IMR-90 (cell line): ENCODE results near the gene TEC.

Experiments used
- BHLHE40 ChIP-seq: fragments of 150-350 bp; IDR thresholded peaks from 2 replicates; pipeline ENCODE4 v1.6.1; 2016; ENCODE audit warnings: mild to moderate bottlenecking, low read depth, low read length
- CEBPB ChIP-seq: IDR thresholded peaks from 2 replicates; pipeline ENCODE4 v1.6.1; 2012; ENCODE audit warnings: low read depth, low read length, improper control_type of control experiment
- FOS ChIP-seq: fragments of 150-350 bp; IDR thresholded peaks from 2 replicates; pipeline ENCODE4 v1.6.1; 2016; ENCODE audit warnings: low read depth, low read length
- MAFK ChIP-seq: IDR thresholded peaks from 2 replicates; pipeline ENCODE4 v1.6.1; 2012; ENCODE audit warnings: low read depth, low read length, improper control_type of control experiment
- MAZ ChIP-seq: IDR thresholded peaks from 2 replicates; pipeline ENCODE4 v1.6.1; 2012; ENCODE audit warnings: low read depth, mild to moderate bottlenecking, low read length, improper control_type of control experiment, moderate library complexity, borderline replicate concordance
- MXI1 ChIP-seq: IDR thresholded peaks from 2 replicates; pipeline ENCODE4 v1.6.1; 2012; ENCODE audit warnings: low read depth, mild to moderate bottlenecking, low read length, moderate library complexity, borderline replicate concordance
- POLR2A ChIP-seq: IDR thresholded peaks from 2 replicates; pipeline ENCODE4 v1.6.1; 2012; ENCODE audit warnings: mild to moderate bottlenecking, low read depth, low read length
- RAD21 ChIP-seq: IDR thresholded peaks from 2 replicates; pipeline ENCODE4 v1.6.1; 2012; ENCODE audit warnings: low read length, improper control_type of control experiment
- RCOR1 ChIP-seq: IDR thresholded peaks from 2 replicates; pipeline ENCODE4 v1.6.1; 2012; ENCODE audit warnings: mild to moderate bottlenecking, low read length, improper control_type of control experiment; ENCODE audit not compliant: insufficient replicate concordance
- RFX5 ChIP-seq: IDR thresholded peaks from 2 replicates; pipeline ENCODE4 v1.8.0; 2012; ENCODE audit warnings: low read depth, mild to moderate bottlenecking, low read length, moderate library complexity
- SMC3 ChIP-seq: fragments of 150-350 bp; IDR thresholded peaks from 2 replicates; pipeline ENCODE4 v1.6.1; 2016; ENCODE audit warnings: low read depth, mild to moderate bottlenecking, antibody characterized with exemption, low read length, moderate library complexity
- USF2 ChIP-seq: fragments of 150-350 bp; IDR thresholded peaks from 2 replicates; pipeline ENCODE4 v1.6.1; 2017; ENCODE audit warnings: mild to moderate bottlenecking, antibody characterized with exemption, low read length, low read depth
- TF ChIP-seq, protein P1 (sequence below): conservative IDR thresholded peaks from 2 replicates; pipeline ENCODE4 v1.5.1; 2012; ENCODE audit warnings: mild to moderate bottlenecking, low read depth, low read length, improper control_type of control experiment
- TF ChIP-seq, protein P2 (sequence below): fragments of 150-350 bp; IDR thresholded peaks from 2 replicates; pipeline ENCODE4 v1.6.1; 2016; ENCODE audit warnings: low read depth, mild to moderate bottlenecking, low read length, moderate library complexity, borderline replicate concordance

GRCh38 chr4:48248559-48248953 is 21.1 kb downstream of the TEC start:
- TF ChIP-seq RFX5 (no peak), POLR2A (no peak), FOS (no peak), SMC3 (no peak), BHLHE40 (no peak), RCOR1 (no peak), USF2 (no peak), CEBPB (no peak), MXI1 (no peak), RAD21 (no peak), MAZ (no peak), MAFK (no peak)
- TF ChIP-seq, protein P1, sequence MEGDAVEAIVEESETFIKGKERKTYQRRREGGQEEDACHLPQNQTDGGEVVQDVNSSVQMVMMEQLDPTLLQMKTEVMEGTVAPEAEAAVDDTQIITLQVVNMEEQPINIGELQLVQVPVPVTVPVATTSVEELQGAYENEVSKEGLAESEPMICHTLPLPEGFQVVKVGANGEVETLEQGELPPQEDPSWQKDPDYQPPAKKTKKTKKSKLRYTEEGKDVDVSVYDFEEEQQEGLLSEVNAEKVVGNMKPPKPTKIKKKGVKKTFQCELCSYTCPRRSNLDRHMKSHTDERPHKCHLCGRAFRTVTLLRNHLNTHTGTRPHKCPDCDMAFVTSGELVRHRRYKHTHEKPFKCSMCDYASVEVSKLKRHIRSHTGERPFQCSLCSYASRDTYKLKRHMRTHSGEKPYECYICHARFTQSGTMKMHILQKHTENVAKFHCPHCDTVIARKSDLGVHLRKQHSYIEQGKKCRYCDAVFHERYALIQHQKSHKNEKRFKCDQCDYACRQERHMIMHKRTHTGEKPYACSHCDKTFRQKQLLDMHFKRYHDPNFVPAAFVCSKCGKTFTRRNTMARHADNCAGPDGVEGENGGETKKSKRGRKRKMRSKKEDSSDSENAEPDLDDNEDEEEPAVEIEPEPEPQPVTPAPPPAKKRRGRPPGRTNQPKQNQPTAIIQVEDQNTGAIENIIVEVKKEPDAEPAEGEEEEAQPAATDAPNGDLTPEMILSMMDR: no peak
- TF ChIP-seq, protein P2, sequence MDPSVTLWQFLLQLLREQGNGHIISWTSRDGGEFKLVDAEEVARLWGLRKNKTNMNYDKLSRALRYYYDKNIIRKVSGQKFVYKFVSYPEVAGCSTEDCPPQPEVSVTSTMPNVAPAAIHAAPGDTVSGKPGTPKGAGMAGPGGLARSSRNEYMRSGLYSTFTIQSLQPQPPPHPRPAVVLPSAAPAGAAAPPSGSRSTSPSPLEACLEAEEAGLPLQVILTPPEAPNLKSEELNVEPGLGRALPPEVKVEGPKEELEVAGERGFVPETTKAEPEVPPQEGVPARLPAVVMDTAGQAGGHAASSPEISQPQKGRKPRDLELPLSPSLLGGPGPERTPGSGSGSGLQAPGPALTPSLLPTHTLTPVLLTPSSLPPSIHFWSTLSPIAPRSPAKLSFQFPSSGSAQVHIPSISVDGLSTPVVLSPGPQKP: no peak
